Non-pigmented ciliary epithelial cell (primary cell): ENCODE data around the gene AURKAIP1.
"Not testable (repeated sequence)": the region's sequence is repeated elsewhere in the genome, so short reads cannot be mapped to it uniquely, and the experiment has no call there.

Experiments
- DNase-seq: peaks from one replicate; pipeline ENCODE4 v3.0.0-alpha.2; 2010; ENCODE audit warnings: low read depth

The AURKAIP1 gene

DNA sequence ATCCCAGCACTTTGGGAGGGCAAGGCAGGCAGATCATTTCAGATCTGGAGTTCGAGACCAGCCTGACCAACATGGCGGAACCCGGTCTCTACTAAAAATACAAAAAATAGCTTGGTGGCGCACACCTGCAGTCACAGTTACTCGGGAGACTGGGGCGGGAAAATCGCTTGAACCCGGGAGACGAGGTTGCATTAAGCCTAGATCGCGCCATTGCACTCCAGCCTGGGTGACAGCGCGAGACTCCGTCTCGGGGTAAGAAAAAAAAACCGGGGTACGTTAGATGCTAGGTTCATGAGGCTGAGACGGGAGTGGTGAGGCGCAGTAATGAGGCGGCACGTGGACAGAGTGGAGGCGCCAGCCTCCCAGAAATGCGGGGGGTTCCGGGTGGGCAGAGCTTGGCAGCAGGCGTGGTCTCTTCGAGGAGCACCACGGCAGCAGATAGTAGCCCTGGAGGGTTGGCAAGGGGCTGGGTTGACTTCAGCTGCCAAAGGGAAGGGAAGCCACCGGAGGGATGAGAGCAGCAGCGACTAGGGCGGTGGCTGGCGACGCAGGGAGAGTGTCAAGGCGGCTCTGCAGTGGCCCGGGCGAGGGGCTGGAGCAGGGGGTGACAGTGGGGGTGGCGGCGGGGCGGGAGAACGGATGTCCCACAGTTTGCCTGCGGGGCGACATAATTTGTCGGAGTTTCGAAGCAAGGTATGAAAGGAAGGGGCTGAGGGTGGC lies 31.3 kb upstream of the AURKAIP1 start:
- no peak for DNase-seq

DNA sequence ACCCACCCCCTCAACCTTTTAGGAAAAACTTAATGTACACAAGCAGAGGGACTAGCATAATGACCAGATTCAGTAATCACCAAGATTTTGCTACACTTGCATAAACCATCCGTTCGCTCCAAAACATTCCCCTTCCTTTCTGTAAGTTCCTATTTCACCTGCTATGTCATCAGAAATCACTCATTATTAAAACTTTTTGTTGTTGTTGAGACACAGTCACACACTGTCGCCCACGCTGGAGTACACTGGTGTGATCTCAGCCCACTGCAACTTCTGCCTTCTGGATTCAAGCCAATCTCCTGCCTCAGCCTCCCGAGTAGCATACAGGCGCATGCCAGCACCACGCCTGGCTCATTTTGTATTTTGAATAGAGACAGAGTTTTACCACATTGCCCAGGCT lies 28.6 kb upstream of the AURKAIP1 start:
- no peak for DNase-seq

DNA sequence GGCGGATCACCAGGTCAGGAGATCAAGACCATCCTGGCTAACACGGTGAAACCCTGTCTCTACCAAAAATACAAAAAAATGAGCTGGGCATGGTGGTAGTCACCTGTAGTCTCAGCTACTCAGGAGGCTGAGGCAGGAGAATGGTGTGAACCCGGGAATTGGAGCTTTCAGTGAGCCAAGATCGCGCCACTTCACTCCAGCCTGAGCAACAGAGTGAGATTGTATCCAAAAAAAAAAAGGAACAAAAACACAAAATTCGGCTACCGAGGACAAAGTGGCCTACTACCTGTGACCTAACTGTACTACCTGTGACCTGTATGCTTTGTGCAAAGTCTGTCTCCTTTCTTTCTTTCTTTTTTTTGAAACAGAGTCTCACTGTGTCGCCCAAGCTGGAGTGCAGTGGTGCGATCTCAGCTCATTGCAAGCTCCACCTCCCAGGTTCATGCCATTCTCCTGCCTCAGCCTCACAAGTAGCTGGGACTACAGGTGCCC lies 27.9 kb upstream of the AURKAIP1 start:
- DNase-seq = not testable (repeated sequence)

DNA sequence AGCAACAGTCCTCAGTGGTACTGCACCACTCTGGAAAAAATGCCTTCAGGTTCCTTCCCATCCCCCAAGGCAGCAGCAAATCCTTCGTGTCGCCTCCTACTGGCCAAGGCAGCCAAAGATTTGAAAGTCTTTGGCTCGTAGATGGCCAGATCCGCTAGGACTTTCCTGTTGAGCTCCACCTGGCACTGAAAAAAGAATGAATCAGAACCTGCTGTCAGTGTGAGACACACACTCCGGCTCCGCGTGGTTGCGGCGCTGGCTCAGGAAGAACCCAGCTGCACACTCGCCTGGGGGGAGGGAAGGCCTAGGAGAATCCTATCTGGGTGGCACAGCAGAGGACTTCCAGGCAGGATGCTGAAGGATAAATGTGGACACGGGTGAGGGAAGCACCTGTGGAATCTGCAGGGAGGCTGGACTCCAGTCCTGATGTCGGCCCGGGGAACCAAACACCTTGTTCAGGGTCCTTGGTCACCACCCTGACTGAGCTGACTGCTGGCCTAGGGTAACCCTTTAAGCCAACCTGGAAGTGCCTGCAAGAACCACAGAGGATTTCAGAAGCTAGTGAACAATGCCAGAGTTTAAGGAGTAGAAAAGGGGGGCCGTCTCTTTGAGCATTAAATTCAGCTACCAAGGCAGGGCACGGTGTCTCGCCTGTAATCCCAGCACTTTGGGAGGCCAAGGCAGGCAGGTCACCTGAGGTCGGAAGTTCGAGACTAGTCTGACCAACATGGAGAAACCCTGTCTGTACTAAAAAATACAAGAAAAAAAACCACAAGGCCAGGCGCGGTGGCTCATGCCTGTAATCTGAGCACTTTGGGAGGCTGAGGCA lies 27.3 kb upstream of the AURKAIP1 start:
- no peak for DNase-seq

- no peak for DNase-seq
Observed at GRCh38 chr1:1401457-1402010, 26.5 kb upstream of the AURKAIP1 start.

DNA sequence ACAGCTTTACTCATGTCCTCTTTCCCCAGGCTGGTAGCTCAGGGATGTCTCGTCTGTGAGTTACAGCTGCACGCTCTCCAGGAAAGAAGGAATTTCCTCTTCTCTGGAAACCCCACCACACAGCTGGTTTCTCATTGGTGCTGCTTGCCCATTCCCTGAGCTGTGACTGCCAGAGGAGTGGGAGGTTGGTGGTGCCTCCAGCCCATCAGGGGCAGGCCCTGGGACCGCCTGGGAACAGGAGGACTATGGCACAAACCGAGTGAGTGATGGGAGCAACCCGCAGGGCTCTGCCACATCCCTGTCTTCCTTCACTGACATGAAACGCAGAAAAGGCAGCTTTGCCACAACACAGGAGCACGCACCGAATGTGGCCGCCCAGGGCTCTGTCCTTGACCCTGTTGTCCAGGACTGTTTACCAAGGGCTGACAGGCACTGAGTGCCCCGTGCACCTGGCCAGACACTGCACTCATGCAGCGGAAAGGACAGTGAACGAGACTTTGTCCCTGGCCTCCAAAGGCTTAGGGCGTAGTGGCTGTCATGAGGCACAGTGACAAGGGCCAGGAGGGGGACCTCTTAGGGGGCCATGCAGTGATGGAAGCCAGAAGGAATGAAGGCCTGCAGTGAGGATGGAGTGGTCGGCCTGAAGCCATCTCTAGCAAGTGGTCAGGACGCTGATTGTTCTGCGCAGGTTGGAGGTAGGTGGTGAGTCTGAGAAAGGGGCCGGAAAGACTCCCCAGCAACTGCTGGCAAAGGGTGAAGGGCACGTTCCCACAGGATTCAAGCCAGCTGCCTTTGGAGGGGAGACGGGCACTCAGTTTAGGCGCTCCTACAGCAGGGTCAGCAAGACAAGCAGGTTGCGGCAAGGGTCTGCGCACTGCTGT lies 25.8 kb upstream of the AURKAIP1 start:
- DNase-seq = no peak

DNA sequence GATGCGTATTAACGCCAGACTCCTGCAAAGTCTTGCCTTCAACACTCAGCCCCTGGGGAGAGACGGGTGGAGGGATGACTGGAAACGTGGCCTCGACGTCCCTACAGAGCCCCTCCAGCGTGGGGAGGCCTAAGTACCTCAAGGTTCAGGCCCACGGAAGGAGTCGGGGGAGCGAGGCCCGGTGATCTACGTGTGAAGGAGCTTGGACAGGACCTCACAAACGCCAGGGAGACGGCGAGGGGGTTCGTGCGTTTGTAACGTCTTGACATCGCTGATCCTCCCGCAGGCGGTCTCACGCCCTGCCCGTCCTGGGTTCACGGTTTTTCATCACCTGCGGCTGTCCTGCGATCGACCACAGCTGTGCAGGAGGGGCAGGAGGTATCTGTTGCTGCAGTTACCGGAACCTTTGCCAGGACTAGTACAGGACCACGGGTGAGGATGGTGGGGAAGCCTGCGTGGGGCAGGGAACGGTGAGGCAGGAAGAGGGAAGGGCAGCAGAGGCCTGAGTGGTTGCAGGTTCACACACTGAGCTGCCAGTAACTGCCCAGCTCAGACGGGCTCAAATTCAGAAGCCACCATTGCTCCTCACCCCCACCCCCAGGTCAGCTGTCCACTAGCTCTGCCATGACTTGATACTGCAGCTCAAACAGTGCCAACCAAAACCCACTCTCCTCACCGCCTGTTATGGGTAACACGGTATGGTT lies 25.0 kb upstream of the AURKAIP1 start:
- no peak for DNase-seq

DNA sequence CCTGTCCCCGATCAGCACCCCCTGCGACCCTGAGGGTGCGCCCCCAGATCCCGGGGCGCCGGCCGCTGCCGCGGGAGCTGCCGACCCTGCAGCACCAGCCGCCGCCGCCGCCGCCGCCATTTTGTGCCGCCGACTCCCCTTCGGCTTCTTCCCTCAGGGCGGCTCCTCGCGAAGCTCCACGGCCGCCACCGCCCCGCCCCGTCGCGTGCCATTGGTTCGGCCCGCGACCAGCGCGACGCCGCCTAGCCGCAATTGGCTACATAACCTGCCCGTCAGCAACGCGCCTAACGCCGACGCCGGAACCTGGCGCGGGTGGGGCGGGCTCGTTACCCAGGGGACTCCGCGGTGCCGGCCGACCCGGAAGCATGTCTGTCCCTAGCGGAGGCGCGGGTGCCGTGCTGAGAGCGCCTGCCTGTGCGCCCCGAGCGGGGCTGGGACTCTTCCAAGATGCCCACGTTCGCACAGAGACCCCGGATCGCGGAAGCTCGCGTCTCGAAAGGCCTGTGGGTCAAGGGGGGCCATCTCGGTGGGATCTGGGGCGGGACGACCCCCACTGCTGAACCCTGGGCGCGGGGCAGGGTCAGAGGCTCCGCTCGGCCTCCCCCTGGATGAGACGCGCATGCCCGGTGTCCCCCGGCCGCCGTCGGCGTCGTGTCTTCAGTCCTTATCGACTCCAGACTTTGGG lies 24.3 kb upstream of the AURKAIP1 start, which contains the start of gene CCNL2:
Gene CCNL2 (minus strand): TSS at position 149 of the 685 bp plus-strand sequence. CDS start 29 bp downstream, at position 120.
- peak; percentile 89 for DNase-seq

GRCh38 chr1:1398677-1399186 lies 23.7 kb upstream of the AURKAIP1 start:
- no peak for DNase-seq

DNA sequence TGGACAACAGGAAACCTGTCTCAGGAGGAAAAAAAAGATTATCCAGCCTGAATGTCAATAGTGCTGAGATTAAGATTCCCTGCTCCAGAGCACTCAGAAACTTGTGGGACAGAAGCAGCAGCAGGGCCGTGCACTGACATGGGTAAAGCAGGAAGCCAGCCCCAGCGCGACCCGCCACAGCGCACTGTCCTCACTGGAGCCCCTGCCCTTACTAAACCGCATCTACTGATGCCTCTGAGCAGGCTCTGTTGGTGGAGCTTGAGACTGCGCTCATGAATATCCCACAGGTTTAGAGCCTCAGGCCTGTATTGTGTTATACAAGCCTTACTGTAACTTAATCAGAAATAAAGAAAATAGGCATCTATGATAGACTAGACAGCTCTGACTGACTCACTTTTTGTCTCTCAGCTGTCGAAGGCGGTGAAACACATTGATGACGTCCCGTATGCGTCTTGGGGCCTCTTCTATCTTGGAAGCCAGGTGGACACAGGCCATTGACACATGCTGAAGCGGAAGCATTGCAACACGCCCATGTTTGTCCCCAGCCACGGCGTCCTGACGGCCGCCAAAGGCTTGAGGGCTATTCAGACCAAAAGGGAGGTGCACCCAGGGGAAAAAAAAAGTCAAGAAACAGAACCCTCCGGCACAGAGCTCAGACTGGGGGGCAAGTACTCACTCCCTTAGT lies 23.0 kb upstream of the AURKAIP1 start:
- DNase-seq = no peak

DNA sequence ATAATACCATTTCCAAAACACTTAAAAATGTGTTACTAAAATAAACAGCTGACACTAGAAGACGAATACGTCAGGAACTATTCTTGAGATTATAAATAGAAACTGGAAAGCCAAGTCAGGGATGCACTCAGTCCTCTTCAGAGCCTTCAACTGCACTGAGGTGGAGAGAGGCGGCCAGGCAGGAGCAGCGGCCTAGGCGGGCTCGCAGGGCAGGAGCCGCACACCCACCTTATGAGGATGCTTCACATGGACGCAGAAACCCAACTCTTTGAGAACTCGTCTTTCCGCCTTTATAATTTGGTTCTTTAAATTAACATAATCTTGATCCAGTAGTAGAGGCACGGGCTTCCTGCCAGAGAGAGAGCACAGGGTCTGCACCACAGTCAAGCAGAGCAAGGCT lies 20.2 kb upstream of the AURKAIP1 start:
- DNase-seq = no peak

GRCh38 chr1:1394116-1394515 lies 19.1 kb upstream of the AURKAIP1 start:
- no peak for DNase-seq

- no peak for DNase-seq
Observed at GRCh38 chr1:1393428-1393827, 18.4 kb upstream of the AURKAIP1 start.

DNA sequence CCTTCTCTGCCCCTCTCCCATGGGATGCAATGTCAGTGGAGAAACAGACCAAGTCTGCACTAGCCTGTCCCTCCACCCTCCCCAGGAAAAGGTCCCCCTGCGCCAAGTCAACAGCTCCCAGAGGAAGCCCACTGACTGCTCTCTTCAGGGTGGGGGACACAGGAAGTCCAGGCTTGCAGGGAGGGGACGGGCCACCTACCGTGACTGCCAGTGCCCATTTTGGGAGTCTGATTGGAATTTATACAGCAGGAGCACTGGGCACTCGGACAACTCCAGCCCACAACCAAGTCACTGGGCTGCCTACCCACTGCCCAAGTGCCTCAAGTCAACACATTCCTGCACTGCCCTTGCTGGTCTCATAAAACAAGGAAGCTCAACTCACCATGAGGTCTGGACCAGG lies 18.0 kb upstream of the AURKAIP1 start:
- no peak for DNase-seq

DNA sequence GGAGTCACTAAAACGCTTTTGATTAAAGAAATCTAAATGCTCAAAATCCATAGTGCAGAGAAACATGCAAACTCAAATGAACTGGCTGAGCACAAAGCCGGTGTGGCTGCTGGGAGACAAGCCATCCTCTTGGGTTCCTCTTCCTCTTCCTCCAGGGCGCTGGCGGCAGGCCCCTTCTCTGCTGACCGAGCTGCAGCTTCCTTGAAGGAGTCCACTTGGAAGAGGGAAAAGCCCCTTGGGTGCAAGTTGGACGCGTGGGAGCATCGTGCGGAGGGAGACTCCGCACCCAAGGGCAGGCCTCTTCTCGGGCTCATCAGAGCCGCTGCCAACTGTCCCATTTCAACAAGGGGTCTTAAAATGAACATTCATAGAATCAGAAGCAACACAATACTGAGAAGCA lies 16.2 kb upstream of the AURKAIP1 start:
- no peak for DNase-seq

DNA sequence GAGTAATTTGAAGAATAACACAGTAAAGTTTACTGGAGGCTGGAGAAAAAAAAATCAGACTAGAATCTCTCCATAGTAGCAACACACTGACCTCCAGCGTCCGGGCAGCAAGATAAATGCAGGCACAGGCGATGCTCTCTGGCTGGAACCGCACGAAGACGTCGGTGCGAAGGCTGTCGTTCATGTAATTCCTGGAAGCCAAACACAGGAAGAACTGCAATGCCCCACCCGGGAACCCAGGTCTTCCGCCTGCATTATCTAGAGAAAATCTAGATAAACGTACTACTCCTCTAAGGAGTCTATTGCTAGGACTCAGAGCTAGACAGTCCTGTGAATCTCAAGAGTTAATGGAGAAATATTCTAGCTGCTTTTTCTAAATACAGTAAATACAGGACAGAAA lies 15.7 kb upstream of the AURKAIP1 start:
- no peak for DNase-seq

GRCh38 chr1:1388078-1388472 lies 13.1 kb upstream of the AURKAIP1 start:
- no peak for DNase-seq

- DNase-seq = no peak
Observed at GRCh38 chr1:1387098-1388077, 12.4 kb upstream of the AURKAIP1 start.

GRCh38 chr1:1385931-1386330 lies 10.9 kb upstream of the AURKAIP1 start:
- no peak for DNase-seq
